ENCODE measurements around the gene NUP153.

DNA sequence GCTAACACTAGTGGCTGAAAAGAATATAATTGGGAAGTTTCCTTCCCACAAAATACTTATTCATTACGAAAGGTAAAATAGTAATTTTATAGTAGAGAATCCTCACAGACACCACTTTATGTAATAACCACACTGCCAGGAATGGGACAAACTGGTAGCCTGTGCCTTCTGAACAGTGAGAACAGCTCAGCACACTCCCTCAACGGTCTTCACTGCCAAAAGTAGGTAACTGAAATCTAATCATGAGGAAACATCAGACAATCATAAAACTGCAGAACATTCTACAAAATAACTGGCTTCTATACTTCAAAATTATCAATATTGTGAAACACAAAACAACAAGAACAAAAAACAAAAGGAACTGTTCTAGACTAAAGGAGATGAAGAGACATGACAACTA, 44.1 kb downstream of the NUP153 start:
- TF ChIP-seq EZH2phosphoT487 (IDR thresholded peaks at IDR 0.05; ENCODE audit: borderline replicate concordance), result no peak
- TF ChIP-seq, protein P1, sequence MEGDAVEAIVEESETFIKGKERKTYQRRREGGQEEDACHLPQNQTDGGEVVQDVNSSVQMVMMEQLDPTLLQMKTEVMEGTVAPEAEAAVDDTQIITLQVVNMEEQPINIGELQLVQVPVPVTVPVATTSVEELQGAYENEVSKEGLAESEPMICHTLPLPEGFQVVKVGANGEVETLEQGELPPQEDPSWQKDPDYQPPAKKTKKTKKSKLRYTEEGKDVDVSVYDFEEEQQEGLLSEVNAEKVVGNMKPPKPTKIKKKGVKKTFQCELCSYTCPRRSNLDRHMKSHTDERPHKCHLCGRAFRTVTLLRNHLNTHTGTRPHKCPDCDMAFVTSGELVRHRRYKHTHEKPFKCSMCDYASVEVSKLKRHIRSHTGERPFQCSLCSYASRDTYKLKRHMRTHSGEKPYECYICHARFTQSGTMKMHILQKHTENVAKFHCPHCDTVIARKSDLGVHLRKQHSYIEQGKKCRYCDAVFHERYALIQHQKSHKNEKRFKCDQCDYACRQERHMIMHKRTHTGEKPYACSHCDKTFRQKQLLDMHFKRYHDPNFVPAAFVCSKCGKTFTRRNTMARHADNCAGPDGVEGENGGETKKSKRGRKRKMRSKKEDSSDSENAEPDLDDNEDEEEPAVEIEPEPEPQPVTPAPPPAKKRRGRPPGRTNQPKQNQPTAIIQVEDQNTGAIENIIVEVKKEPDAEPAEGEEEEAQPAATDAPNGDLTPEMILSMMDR (conservative IDR thresholded peaks at IDR 0.05; ENCODE audit: low read length), result no peak
